SK-N-SH (cell line): ENCODE results near the gene ACAP2. TPM values are rescaled to one million over a fixed set of nuclear protein-coding genes. Genes with fewer than 3 reads are reported as not detected.
A peak's percentile ranks its signal among the peaks of the same experiment; 100 is the strongest.

Source experiments
- CTCF ChIA-PET: fragments of 300-600, 350-600 bp; formaldehyde crosslinking; extraction: SDS; loops from one replicate; lab custom pipeline; 2021; lab: Yijun Ruan, JAX
- POLR2A ChIA-PET: fragments of 350-600 bp; sonication (Branson Sonifier 250); formaldehyde crosslinking; extraction: SDS; loops from one replicate; lab custom pipeline; 2020; ENCODE audit warnings: antibody characterized with exemption, inconsistent platforms; lab: Yijun Ruan, JAX
- DNase-seq: peaks from one replicate; pipeline ENCODE4 v3.0.0; 2012
- H2AFZ ChIP-seq: fragments of 200-600 bp; sonication (generic); 2 replicates; pipeline ENCODE4 v1.8.1; 2016; ENCODE audit warnings: antibody characterized with exemption, mild to moderate bottlenecking, low read depth
- H3F3A ChIP-seq: fragments of 200-600 bp; sonication (generic); replicated peaks from 2 replicates; pipeline ENCODE3; 2016; ENCODE audit warnings: antibody characterized with exemption, mild to moderate bottlenecking; ENCODE audit not compliant: insufficient read depth
- H3K27ac ChIP-seq, 2 experiments: fragments of 200-500 bp in 1 of 2; fragments of 200-600 bp in 1 of 2; sonication (Bioruptor generic) in 1 of 2; sonication (generic), shearing (Covaris generic) in 1 of 2; 2 replicates each; pipeline versions ENCODE4 v1.5.1 to v1.6.1; 2014 to 2016; ENCODE audit warnings: low read depth in 2 of 2, inconsistent platforms in 1 of 2, low read length in 1 of 2, mild to moderate bottlenecking in 1 of 2, mixed read lengths in 1 of 2
- H3K27me3 ChIP-seq: fragments of 200-600 bp; sonication (generic), shearing (Covaris generic); 2 replicates; pipeline ENCODE4 v1.6.1; 2016; ENCODE audit warnings: mixed run types; ENCODE audit not compliant: insufficient read depth
- H3K36me3 ChIP-seq, 2 experiments: fragments of 200-500 bp in 1 of 2; fragments of 200-600 bp in 1 of 2; sonication (Bioruptor generic) in 1 of 2; sonication (generic) in 1 of 2; replicated peaks in 1 of 2; 2 replicates each; pipeline versions ENCODE3 to v1.5.1; 2014 to 2016; ENCODE audit warnings: low read length in 1 of 2, mild to moderate bottlenecking in 1 of 2; ENCODE audit not compliant: insufficient read depth in 2 of 2, control insufficient read depth in 1 of 2
- H3K4me1 ChIP-seq, 2 experiments: fragments of 200-500 bp in 1 of 2; fragments of 200-600 bp in 1 of 2; sonication (Bioruptor generic) in 1 of 2; sonication (generic), shearing (Covaris generic) in 1 of 2; 2 replicates each; pipeline versions ENCODE4 v1.5.1 to v1.6.1; 2014 to 2016; ENCODE audit warnings: low read depth in 1 of 2, low read length in 1 of 2, mixed run types in 1 of 2; ENCODE audit not compliant: insufficient read depth in 2 of 2, control insufficient read depth in 1 of 2
- H3K4me2 ChIP-seq: fragments of 200-600 bp; sonication (generic), shearing (Covaris generic); 2 replicates; pipeline ENCODE4 v1.6.1; 2017; ENCODE audit warnings: mixed run types
- H3K4me3 ChIP-seq, 2 experiments: fragments of 200-500 bp in 1 of 2; fragments of 200-600 bp in 1 of 2; sonication (Bioruptor generic) in 1 of 2; sonication (generic), shearing (Covaris generic) in 1 of 2; 2 replicates each; pipeline versions ENCODE4 v1.5.1 to v1.8.1; 2014 to 2016; ENCODE audit warnings: low read depth in 2 of 2, inconsistent platforms in 1 of 2, low read length in 1 of 2, mild to moderate bottlenecking in 1 of 2, mixed read lengths in 1 of 2, moderate library complexity in 1 of 2
- H3K79me2 ChIP-seq: fragments of 200-600 bp; sonication (generic); 2 replicates; pipeline ENCODE4 v1.8.1; 2017; ENCODE audit warnings: mild to moderate bottlenecking; ENCODE audit not compliant: insufficient read depth
- H3K9ac ChIP-seq: fragments of 200-600 bp; sonication (generic); 2 replicates; pipeline ENCODE4 v1.6.1; 2017; ENCODE audit warnings: mixed run types
- H3K9me2 ChIP-seq: fragments of 200-600 bp; sonication (generic); 2 replicates; pipeline ENCODE4 v1.6.1; 2017; ENCODE audit warnings: mixed run types
- H3K9me3 ChIP-seq: fragments of 200-600 bp; sonication (generic); 2 replicates; pipeline ENCODE4 v1.6.1; 2017; ENCODE audit warnings: mixed run types, mild to moderate bottlenecking, moderate library complexity
- H4K20me1 ChIP-seq: fragments of 200-600 bp; sonication (generic); 2 replicates; pipeline ENCODE4 v1.6.1; 2017; ENCODE audit warnings: mild to moderate bottlenecking, mixed run types; ENCODE audit not compliant: insufficient read depth
- CHD2 ChIP-seq: fragments of 150-350 bp; IDR thresholded peaks from 2 replicates; pipeline ENCODE4 v1.6.1; 2018; ENCODE audit warnings: low read length; ENCODE audit not compliant: partially characterized antibody
- CTCF ChIP-seq: fragments of 200-600 bp; sonication (generic); IDR thresholded peaks from 2 replicates; pipeline ENCODE4 v1.6.1; 2017; ENCODE audit warnings: antibody characterized with exemption, mild to moderate bottlenecking, moderate library complexity
- ELF1 ChIP-seq: IDR thresholded peaks from 2 replicates; pipeline ENCODE4 v1.4.0; 2012
- EP300 ChIP-seq, 2 experiments: IDR thresholded peaks; 2 replicates each; pipeline versions ENCODE4 v1.4.0 to v1.6.1; 2012; ENCODE audit warnings: borderline replicate concordance in 1 of 2, low read depth in 1 of 2, low read length in 1 of 2
- EZH2phosphoT487 ChIP-seq: fragments of 200-600 bp; sonication (generic); IDR thresholded peaks from 2 replicates; pipeline ENCODE4 v1.6.1; 2017; ENCODE audit warnings: low read depth, mixed run types, mild to moderate bottlenecking, antibody characterized with exemption, moderate library complexity, borderline replicate concordance
- FOXJ3 ChIP-seq: sonication (generic); formaldehyde crosslinking; IDR thresholded peaks from 2 replicates; pipeline ENCODE4 v1.5.1; 2020; ENCODE audit warnings: mild to moderate bottlenecking, missing genetic modification reagents
- FOXM1 ChIP-seq: IDR thresholded peaks from 2 replicates; pipeline ENCODE4 v1.4.0; 2012; ENCODE audit warnings: low read depth, mild to moderate bottlenecking
- GABPA ChIP-seq: IDR thresholded peaks from 2 replicates; pipeline ENCODE4 v1.4.0; 2012; ENCODE audit warnings: low read depth, mild to moderate bottlenecking
- GATA2 ChIP-seq: sonication (generic); formaldehyde crosslinking; IDR thresholded peaks from 2 replicates; pipeline ENCODE4 v1.5.0; 2020; ENCODE audit warnings: mild to moderate bottlenecking, missing genetic modification reagents
- REST ChIP-seq: IDR thresholded peaks from 2 replicates; pipeline ENCODE4 v1.6.1; 2012; ENCODE audit warnings: mild to moderate bottlenecking, low read depth, low read length, moderate library complexity
- RXRA ChIP-seq: IDR thresholded peaks from 2 replicates; pipeline ENCODE4 v1.4.0; 2012; ENCODE audit warnings: low read depth, mild to moderate bottlenecking, borderline replicate concordance
- SIN3A ChIP-seq: IDR thresholded peaks from 2 replicates; pipeline ENCODE4 v1.6.1; 2012; ENCODE audit warnings: low read depth, mild to moderate bottlenecking, low read length, moderate library complexity, borderline replicate concordance
- SMC3 ChIP-seq: IDR thresholded peaks from 2 replicates; pipeline ENCODE4 v1.6.1; 2012; ENCODE audit warnings: low read depth, low read length, improper control_type of control experiment
- TAF1 ChIP-seq: IDR thresholded peaks from 2 replicates; pipeline ENCODE4 v1.6.1; 2012; ENCODE audit warnings: low read depth, mild to moderate bottlenecking, low read length, moderate library complexity, borderline replicate concordance
- TCF12 ChIP-seq: IDR thresholded peaks from 2 replicates; pipeline ENCODE4 v1.4.0; 2012
- TEAD4 ChIP-seq: IDR thresholded peaks from 2 replicates; pipeline ENCODE4 v1.4.0; 2012; ENCODE audit warnings: mild to moderate bottlenecking, borderline replicate concordance; ENCODE audit not compliant: insufficient read depth
- USF2 ChIP-seq: fragments of 150-350 bp; IDR thresholded peaks from 2 replicates; pipeline ENCODE4 v1.6.1; 2017; ENCODE audit warnings: antibody characterized with exemption, low read length, low read depth, borderline replicate concordance
- ZBTB33 ChIP-seq: IDR thresholded peaks from 2 replicates; pipeline ENCODE4 v1.4.0; 2012; ENCODE audit warnings: low read depth, borderline replicate concordance
- WGBS: methylation state at CpG from one replicate; pipeline ENCODE4 v1.1.6; 2017; ENCODE audit warnings: low lambda C conversion rate; 5-methylcytosine and 5-hydroxymethylcytosine counted together
- polyA plus RNA-seq, 3 experiments: library from polyadenylated mRNA; depleted of rRNA; stranded (reverse); fragments of >200 nt; gene quantifications; 2 replicates each; pipeline ENCODE4 v1.2.3, GENCODE V29; 2012

ACAP2 gene
- polyA plus RNA-seq, 1 of the 3 experiments (the other 2 are of a cell fraction): 6.8 TPM

- no peak for DNase-seq
- TF ChIP-seq GATA2 (CRISPR knock-in tag) (no peak), ELF1 (no peak), GABPA (no peak), ZBTB33 (no peak), TEAD4 (no peak), REST (no peak), FOXM1 (no peak), USF2 (no peak), SMC3 (no peak), TCF12 (no peak), FOXJ3 (CRISPR knock-in tag) (no peak), EP300 (IDR thresholded peaks at IDR 0.05; ENCODE audit: borderline replicate concordance in 1 of 2, low read depth in 1 of 2, low read length in 1 of 2) (no peak), TAF1 (no peak), RXRA (no peak), SIN3A (no peak), CTCF (no peak), EZH2phosphoT487 (no peak), CHD2 (no peak)
- H3K9me3 ChIP-seq: no peaks in the 10 kb centered on the region
- H3K79me2 ChIP-seq: peaks cover 75% of the 10 kb centered on the region
- no peak overlapping the region for H3K4me3 ChIP-seq
- peak overlapping the region in 1 of 2 experiments; percentile 85; a peak in 1 of 4 replicates for H3K27ac ChIP-seq
- H3K27me3 ChIP-seq: no peaks in the 10 kb centered on the region
- H3K9ac ChIP-seq: no peak overlapping the region
- H3K4me2 ChIP-seq: no peak overlapping the region
- peaks cover 34 to 93% of the 10 kb centered on the region in 2 experiments for H3K4me1 ChIP-seq
- no peaks in the 10 kb centered on the region for H3K36me3 ChIP-seq
- no peaks in the 10 kb centered on the region for H3K9me2 ChIP-seq
- H3F3A ChIP-seq: peaks cover 4% of the 10 kb centered on the region
- POLR2A ChIA-PET: no interaction called here
- no peak overlapping the region for H2AFZ ChIP-seq
- 100% methylated on average over 1 of the region's 13 CpGs for WGBS
- CTCF ChIA-PET: interaction anchor here (0.9 to 5.9 kb wide), 9 partner anchors 15 to 583 kb away, joined by 3 to 50 read pairs (median 4); partner anchors contain the start of genes LSG1 and XXYLT1
- H4K20me1 ChIP-seq: no peaks in the 10 kb centered on the region
Observed at GRCh38 chr3:195255176-195255500, 187.7 kb downstream of the ACAP2 start.
